GM12892 (cell line): ENCODE data around the gene SMYD1.

Experiments used
- POLR2AphosphoS5 ChIP-seq: IDR thresholded peaks from 2 replicates; pipeline ENCODE4 v1.6.1; 2011; ENCODE audit warnings: low read depth, low read length, control low read depth
- TAF1 ChIP-seq: IDR thresholded peaks from 2 replicates; pipeline ENCODE4 v1.6.1; 2011; ENCODE audit warnings: low read depth, mild to moderate bottlenecking, control low read depth, low read length, borderline replicate concordance

DNA sequence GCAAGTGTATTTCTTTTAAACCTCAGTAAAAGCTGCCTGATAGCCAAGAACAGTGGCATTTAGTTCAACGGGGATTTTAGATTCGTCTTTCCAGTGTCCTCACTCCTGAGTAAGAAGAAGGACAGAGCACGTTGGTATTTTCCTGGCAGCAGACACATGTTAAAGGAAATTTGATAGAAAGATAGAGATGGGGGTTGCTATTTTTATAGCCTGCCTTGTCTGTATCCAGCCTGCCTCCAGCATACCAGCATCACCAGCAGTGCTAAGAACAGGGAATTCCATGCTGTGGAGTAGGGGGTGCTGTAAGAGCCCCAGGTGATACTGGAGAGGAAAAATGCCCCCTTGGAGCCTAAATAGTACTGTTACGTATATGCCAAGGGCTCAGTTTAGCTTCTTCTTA, 1.1 kb upstream of the SMYD1 start:
- TF ChIP-seq POLR2AphosphoS5, result no peak
- no peak for TF ChIP-seq TAF1
